ENCODE data around the gene ANO8.

- TF ChIP-seq ZNF384 (IDR thresholded peaks at IDR 0.05), result no peak
- no peak for TF ChIP-seq ARNT (IDR thresholded peaks at IDR 0.05)
- TF ChIP-seq FOXK2 (IDR thresholded peaks at IDR 0.05), result no peak
- no peak for TF ChIP-seq PKNOX1 (IDR thresholded peaks at IDR 0.05)
- no peak for TF ChIP-seq SP1 (IDR thresholded peaks at IDR 0.05)
- TF ChIP-seq BHLHE40 (IDR thresholded peaks at IDR 0.05; ENCODE audit: borderline replicate concordance), result no peak
- no peak for TF ChIP-seq FOXM1 (IDR thresholded peaks at IDR 0.05; ENCODE audit: borderline replicate concordance)
- no peak for TF ChIP-seq SUZ12 (IDR thresholded peaks at IDR 0.05)
- TF ChIP-seq LEF1 (IDR thresholded peaks at IDR 0.05; ENCODE audit: borderline replicate concordance), result no peak
- TF ChIP-seq TARDBP (IDR thresholded peaks at IDR 0.05), result no peak
- TF ChIP-seq ELF4 (IDR thresholded peaks at IDR 0.05), result no peak
Measured at GRCh38 chr19:17306285-17306714, 28.4 kb downstream of the ANO8 start.
